GM12878 (cell line): ENCODE measurements around the gene FSIP1. TPM values are rescaled to one million over a fixed set of nuclear protein-coding genes. Genes with fewer than 3 reads are reported as not detected.

ENCODE experiments used
- ATAC-seq: fragments of 200-7000 bp; cut with Tn5 transposase; 3 replicates; pipeline ENCODE4 v1.9.1; 2020; ENCODE audit warnings: mild to moderate bottlenecking, moderate library complexity
- BruUV-seq: library from RNA; stranded (reverse); fragments of 400-500 nt; replicated peaks from 2 replicates; lab custom pipeline; 2021; lab: Mats Ljungman, UMichigan
- CTCF ChIA-PET: fragments of 300-600 bp; sonication (Branson Sonifier 250); formaldehyde crosslinking; extraction: SDS; loops from one replicate; lab custom pipeline; 2021; ENCODE audit warnings: inconsistent platforms; lab: Yijun Ruan, JAX
- POLR2A ChIA-PET: fragments of 350-600 bp; formaldehyde crosslinking; extraction: SDS; loops from one replicate; lab custom pipeline; 2021; ENCODE audit warnings: inconsistent platforms; lab: Charles Lee
- RAD21 ChIA-PET: fragments of 300-600 bp; sonication (Branson Sonifier 250); formaldehyde crosslinking; loops from one replicate; lab custom pipeline; 2023; ENCODE audit warnings: antibody characterized with exemption; ENCODE audit not compliant: unreplicated experiment; lab: Charles Lee
- SMC1A ChIA-PET: fragments of 300-600 bp; sonication (Branson Sonifier 250); formaldehyde crosslinking; loops from one replicate; lab custom pipeline; 2023; ENCODE audit not compliant: unreplicated experiment, uncharacterized antibody; lab: Charles Lee
- DNase-seq: peaks from one replicate; pipeline ENCODE4 v3.0.0-alpha.2; 2011; ENCODE audit warnings: low read depth, low spot score
- FAIRE-seq: peaks from 3 replicates; lab custom pipeline; 2011; peaks lifted over from hg19 to GRCh38; lab: Jason Lieb, UNC
- H2AFZ ChIP-seq: 2 replicates; pipeline ENCODE4 v1.6.0; 2011; ENCODE audit warnings: low read depth, low read length, control low read depth; ENCODE audit not compliant: control insufficient read depth
- H3K27ac ChIP-seq: 2 replicates; pipeline ENCODE4 v1.5.1; 2011; ENCODE audit warnings: control low read depth; ENCODE audit not compliant: control insufficient read depth, insufficient read depth
- H3K27me3 ChIP-seq, 2 experiments: replicated peaks in 1 of 2; 2 replicates each; pipeline versions ENCODE4 v1.6.0 to v1.6.1; 2011; ENCODE audit warnings: low read length in 1 of 2; ENCODE audit not compliant: control insufficient read depth in 2 of 2, insufficient read depth in 2 of 2
- H3K36me3 ChIP-seq, 2 experiments: 2 replicates each; pipeline ENCODE4 v1.5.1; 2011; ENCODE audit warnings: low read length in 1 of 2; ENCODE audit not compliant: control insufficient read depth in 2 of 2, insufficient read depth in 2 of 2
- H3K4me1 ChIP-seq: 2 replicates; pipeline ENCODE4 v1.6.1; 2011; ENCODE audit warnings: mild to moderate bottlenecking, low read length, moderate library complexity, mixed read lengths; ENCODE audit not compliant: control insufficient read depth, insufficient read depth
- H3K4me2 ChIP-seq: 2 replicates; pipeline ENCODE4 v1.6.0; 2011; ENCODE audit warnings: control low read depth; ENCODE audit not compliant: control insufficient read depth, insufficient read depth
- H3K4me3 ChIP-seq: fragments of 200-600 bp; sonication (generic); 2 replicates; pipeline ENCODE4 v1.5.1; 2016
- H3K79me2 ChIP-seq: 2 replicates; pipeline ENCODE4 v1.6.0; 2011; ENCODE audit warnings: low read length; ENCODE audit not compliant: control insufficient read depth, insufficient read depth
- H3K9ac ChIP-seq: 2 replicates; pipeline ENCODE4 v1.8.0; 2011; ENCODE audit warnings: low read length, control low read depth, mixed read lengths; ENCODE audit not compliant: control insufficient read depth, insufficient read depth
- H3K9me3 ChIP-seq: replicated peaks from 3 replicates; pipeline ENCODE4 v1.5.1; 2011; ENCODE audit warnings: mild to moderate bottlenecking, low read length; ENCODE audit not compliant: control insufficient read depth, insufficient read depth
- H4K20me1 ChIP-seq: 2 replicates; pipeline ENCODE4 v1.6.0; 2011; ENCODE audit not compliant: control insufficient read depth, insufficient read depth
- CBX3 ChIP-seq: fragments of 200-600 bp; sonication (generic); IDR thresholded peaks from 2 replicates; pipeline ENCODE4 v1.6.1; 2016; ENCODE audit warnings: low read depth, borderline replicate concordance
- CREB1 ChIP-seq: IDR thresholded peaks from 2 replicates; pipeline ENCODE4 v1.6.1; 2012; ENCODE audit warnings: low read depth, mild to moderate bottlenecking, inconsistent platforms
- FOXM1 ChIP-seq: IDR thresholded peaks from 2 replicates; pipeline ENCODE4 v1.6.1; 2012; ENCODE audit warnings: low read depth, mild to moderate bottlenecking, inconsistent platforms, low read length, moderate library complexity
- MEF2A ChIP-seq: IDR thresholded peaks from 2 replicates; pipeline ENCODE4 v1.6.1; 2011; ENCODE audit warnings: low read depth, mild to moderate bottlenecking, low read length, moderate library complexity; ENCODE audit not compliant: insufficient read depth
- NFYB ChIP-seq: IDR thresholded peaks from 2 replicates; pipeline ENCODE4 v1.6.1; 2011; ENCODE audit warnings: low read depth, mild to moderate bottlenecking, low read length, improper control_type of control experiment, moderate library complexity; ENCODE audit not compliant: insufficient read depth
- POLR2AphosphoS2 ChIP-seq: IDR thresholded peaks from 2 replicates; pipeline ENCODE4 v1.6.1; 2011; ENCODE audit warnings: low read depth, mild to moderate bottlenecking, low read length, improper control_type of control experiment, moderate library complexity
- SIN3A ChIP-seq: IDR thresholded peaks from 2 replicates; pipeline ENCODE4 v1.6.1; 2012; ENCODE audit warnings: low read depth, low read length, improper control_type of control experiment
- ZNF24 ChIP-seq: fragments of 450-650 bp; IDR thresholded peaks from 2 replicates; pipeline ENCODE4 v1.6.1; 2017; ENCODE audit warnings: antibody characterized with exemption, mild to moderate bottlenecking
- WGBS: methylation state at CpG from one replicate; pipeline ENCODE4 v1.1.6; 2016; ENCODE audit warnings: low lambda C conversion rate; ENCODE audit not compliant: insufficient replicate concordance, insufficient coverage; ENCODE audit errors: missing lambda C conversion rate; 5-methylcytosine and 5-hydroxymethylcytosine counted together
- in situ Hi-C: fragments of 300-500 bp; cut with MboI; formaldehyde crosslinking; loops from 9 replicates; pipeline ENCODE4 v1.14.3; 2018; ENCODE audit warnings: mixed read lengths
- intact Hi-C: fragments of 100-400 bp; cut with micrococcal nuclease; formaldehyde crosslinking; loops from one replicate; pipeline ENCODE4 v1.14.2; 2022; ENCODE audit not compliant: unreplicated experiment
- polyA plus RNA-seq, 11 experiments: library from polyadenylated mRNA; depleted of rRNA in 4 of 11; unstranded in 6 of 11; stranded (reverse) in 5 of 11; fragments of >200 nt; fragmentation: Nextera tagmentation in 4 of 11; fragmentation: Illumina TruSeq in 1 of 11; extraction: Ambion mirVana in 4 of 11; extraction: Trizol in 1 of 11; gene quantifications; 1 replicate in 1 of 11; 2 replicates in 10 of 11; pipeline versions ENCODE4 v1.2.1 to v1.2.3, GENCODE V29; 2011 to 2016; ENCODE audit warnings: inconsistent platforms in 2 of 11, missing spikeins in 2 of 11, low read depth in 1 of 11
- total RNA-seq, 4 experiments: library from RNA; depleted of rRNA in 3 of 4; stranded (reverse); fragments of >200 nt in 3 of 4; fragmentation: Illumina TruSeq in 1 of 4; extraction: Trizol in 1 of 4; gene quantifications; 2 replicates each; pipeline versions ENCODE4 v1.2.1 to v1.2.3, GENCODE V29; 2013 to 2021
- TF ChIP-seq, protein P1 (sequence below): IDR thresholded peaks from 2 replicates; pipeline ENCODE4 v1.6.1; 2012; ENCODE audit warnings: low read depth, low read length, improper control_type of control experiment
- TF ChIP-seq, protein P2 (sequence below): fragments of 150-350 bp; IDR thresholded peaks from 2 replicates; pipeline ENCODE4 v1.6.1; 2016; ENCODE audit warnings: low read depth, low read length
- TF ChIP-seq, protein P3 (sequence below): fragments of 450-650 bp; IDR thresholded peaks from 2 replicates; pipeline ENCODE4 v1.6.1; 2016; ENCODE audit warnings: mild to moderate bottlenecking, moderate library complexity, borderline replicate concordance

Gene FSIP1
- total and polyA plus RNA-seq, 10 of the 15 experiments (the other 5 are each of a cell fraction or from before 2014, with no cell fraction given), result 0.15 to 0.67 (median 0.35) TPM

DNA sequence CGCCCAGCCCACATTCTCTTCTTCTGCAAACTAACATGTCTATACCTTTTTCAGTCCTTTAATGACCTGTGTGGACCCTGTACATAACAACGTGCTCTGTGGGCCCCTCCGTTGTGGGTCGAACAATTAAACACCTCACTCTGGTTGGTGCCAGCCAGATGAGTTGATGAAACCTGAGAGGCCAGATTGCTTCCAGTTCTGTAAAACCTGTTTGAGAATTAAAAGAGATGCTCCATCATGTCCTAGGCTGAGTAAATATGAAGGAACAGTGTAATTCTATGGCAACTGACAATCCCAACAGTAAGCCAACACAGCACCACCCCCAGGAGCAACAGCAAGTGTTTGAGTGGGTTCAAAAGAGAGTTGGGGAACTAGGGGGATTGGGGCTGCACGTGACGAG is 207.5 kb downstream of the FSIP1 start:
- Histone ChIP-seq H3K79me2 (no peaks in the 10 kb centered on the region), H3K4me1 (no peaks in the 10 kb centered on the region), H3K36me3 (no peaks in the 10 kb centered on the region), H4K20me1 (no peaks in the 10 kb centered on the region), H3K4me3 (no peak overlapping the region), H3K4me2 (no peak overlapping the region), H3K9ac (no peak overlapping the region), H2AFZ (no peak overlapping the region), H3K27me3 (peaks cover 0 to 3% of the 10 kb centered on the region in 2 experiments; a peak in 1 of 4 replicates)
- SMC1A ChIA-PET, result no interaction called here
- RAD21 ChIA-PET, result no interaction called here
- 31% methylated on average over 6 of the region's 6 CpGs for WGBS
- POLR2A ChIA-PET, result no interaction called here
- in situ Hi-C loops, result loop anchor here (25.0 kb wide), 1 partner anchor 763 kb away; no protein-coding TSS in a partner anchor
- ATAC-seq (no peak), FAIRE-seq (no peak), DNase-seq (no peak)
- CTCF ChIA-PET, result no interaction called here
- intact Hi-C loops, result no loop called here
- BruUV-seq, result no TSS peak
- TF ChIP-seq POLR2AphosphoS2, result no peak
- no peak for TF ChIP-seq MEF2A
- no peak for TF ChIP-seq CBX3
- no peak for TF ChIP-seq NFYB
- TF ChIP-seq, protein P1, sequence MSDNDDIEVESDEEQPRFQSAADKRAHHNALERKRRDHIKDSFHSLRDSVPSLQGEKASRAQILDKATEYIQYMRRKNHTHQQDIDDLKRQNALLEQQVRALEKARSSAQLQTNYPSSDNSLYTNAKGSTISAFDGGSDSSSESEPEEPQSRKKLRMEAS, result no peak
- no peak for TF ChIP-seq SIN3A
- TF ChIP-seq ZNF24, result no peak
- TF ChIP-seq, protein P2, sequence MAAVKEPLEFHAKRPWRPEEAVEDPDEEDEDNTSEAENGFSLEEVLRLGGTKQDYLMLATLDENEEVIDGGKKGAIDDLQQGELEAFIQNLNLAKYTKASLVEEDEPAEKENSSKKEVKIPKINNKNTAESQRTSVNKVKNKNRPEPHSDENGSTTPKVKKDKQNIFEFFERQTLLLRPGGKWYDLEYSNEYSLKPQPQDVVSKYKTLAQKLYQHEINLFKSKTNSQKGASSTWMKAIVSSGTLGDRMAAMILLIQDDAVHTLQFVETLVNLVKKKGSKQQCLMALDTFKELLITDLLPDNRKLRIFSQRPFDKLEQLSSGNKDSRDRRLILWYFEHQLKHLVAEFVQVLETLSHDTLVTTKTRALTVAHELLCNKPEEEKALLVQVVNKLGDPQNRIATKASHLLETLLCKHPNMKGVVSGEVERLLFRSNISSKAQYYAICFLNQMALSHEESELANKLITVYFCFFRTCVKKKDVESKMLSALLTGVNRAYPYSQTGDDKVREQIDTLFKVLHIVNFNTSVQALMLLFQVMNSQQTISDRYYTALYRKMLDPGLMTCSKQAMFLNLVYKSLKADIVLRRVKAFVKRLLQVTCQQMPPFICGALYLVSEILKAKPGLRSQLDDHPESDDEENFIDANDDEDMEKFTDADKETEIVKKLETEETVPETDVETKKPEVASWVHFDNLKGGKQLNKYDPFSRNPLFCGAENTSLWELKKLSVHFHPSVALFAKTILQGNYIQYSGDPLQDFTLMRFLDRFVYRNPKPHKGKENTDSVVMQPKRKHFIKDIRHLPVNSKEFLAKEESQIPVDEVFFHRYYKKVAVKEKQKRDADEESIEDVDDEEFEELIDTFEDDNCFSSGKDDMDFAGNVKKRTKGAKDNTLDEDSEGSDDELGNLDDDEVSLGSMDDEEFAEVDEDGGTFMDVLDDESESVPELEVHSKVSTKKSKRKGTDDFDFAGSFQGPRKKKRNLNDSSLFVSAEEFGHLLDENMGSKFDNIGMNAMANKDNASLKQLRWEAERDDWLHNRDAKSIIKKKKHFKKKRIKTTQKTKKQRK, result no peak
- TF ChIP-seq CREB1, result no peak
- TF ChIP-seq, protein P3, sequence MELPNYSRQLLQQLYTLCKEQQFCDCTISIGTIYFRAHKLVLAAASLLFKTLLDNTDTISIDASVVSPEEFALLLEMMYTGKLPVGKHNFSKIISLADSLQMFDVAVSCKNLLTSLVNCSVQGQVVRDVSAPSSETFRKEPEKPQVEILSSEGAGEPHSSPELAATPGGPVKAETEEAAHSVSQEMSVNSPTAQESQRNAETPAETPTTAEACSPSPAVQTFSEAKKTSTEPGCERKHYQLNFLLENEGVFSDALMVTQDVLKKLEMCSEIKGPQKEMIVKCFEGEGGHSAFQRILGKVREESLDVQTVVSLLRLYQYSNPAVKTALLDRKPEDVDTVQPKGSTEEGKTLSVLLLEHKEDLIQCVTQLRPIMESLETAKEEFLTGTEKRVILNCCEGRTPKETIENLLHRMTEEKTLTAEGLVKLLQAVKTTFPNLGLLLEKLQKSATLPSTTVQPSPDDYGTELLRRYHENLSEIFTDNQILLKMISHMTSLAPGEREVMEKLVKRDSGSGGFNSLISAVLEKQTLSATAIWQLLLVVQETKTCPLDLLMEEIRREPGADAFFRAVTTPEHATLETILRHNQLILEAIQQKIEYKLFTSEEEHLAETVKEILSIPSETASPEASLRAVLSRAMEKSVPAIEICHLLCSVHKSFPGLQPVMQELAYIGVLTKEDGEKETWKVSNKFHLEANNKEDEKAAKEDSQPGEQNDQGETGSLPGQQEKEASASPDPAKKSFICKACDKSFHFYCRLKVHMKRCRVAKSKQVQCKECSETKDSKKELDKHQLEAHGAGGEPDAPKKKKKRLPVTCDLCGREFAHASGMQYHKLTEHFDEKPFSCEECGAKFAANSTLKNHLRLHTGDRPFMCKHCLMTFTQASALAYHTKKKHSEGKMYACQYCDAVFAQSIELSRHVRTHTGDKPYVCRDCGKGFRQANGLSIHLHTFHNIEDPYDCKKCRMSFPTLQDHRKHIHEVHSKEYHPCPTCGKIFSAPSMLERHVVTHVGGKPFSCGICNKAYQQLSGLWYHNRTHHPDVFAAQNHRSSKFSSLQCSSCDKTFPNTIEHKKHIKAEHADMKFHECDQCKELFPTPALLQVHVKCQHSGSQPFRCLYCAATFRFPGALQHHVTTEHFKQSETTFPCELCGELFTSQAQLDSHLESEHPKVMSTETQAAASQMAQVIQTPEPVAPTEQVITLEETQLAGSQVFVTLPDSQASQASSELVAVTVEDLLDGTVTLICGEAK, result no peak
- no peak for TF ChIP-seq FOXM1
- TF ChIP-seq, all 136 proteins: peak for 0
- H3K9me3 ChIP-seq, result no peaks in the 10 kb centered on the region; the same call in 2 of the 3 replicates
- H3K27ac ChIP-seq, result no peak overlapping the region
